Lung (tissue), 12 donors: ENCODE data around the gene PRSS33. TPM values are rescaled to one million over a fixed set of nuclear protein-coding genes. Genes with fewer than 3 reads are reported as not detected.

Experiments
- ATAC-seq: fragments of 200-7000 bp; cut with Tn5 transposase; one replicate; pipeline ENCODE4 v1.9.1; 2020; ENCODE audit warnings: moderate number of reproducible peaks; ENCODE audit not compliant: insufficient read depth, low FRiP score
- DNase-seq, 3 donors: peaks; one replicate each; pipeline ENCODE4 v3.0.0-alpha.2; 2013 to 2017
- H3K27ac ChIP-seq, 2 donors: one replicate each; pipeline ENCODE4 v1.5.1; 2013; ENCODE audit warnings: mild to moderate bottlenecking in 2 of 2, moderate library complexity in 2 of 2, control low read depth in 1 of 2, inconsistent platforms in 1 of 2, low read depth in 1 of 2, low read length in 1 of 2
- H3K27me3 ChIP-seq, 3 donors: one replicate each; pipeline ENCODE4 v1.5.1; 2013; ENCODE audit warnings: low read length in 2 of 3; ENCODE audit not compliant: control insufficient read depth in 3 of 3, insufficient read depth in 3 of 3
- H3K36me3 ChIP-seq, 4 donors: one replicate each; pipeline ENCODE4 v1.5.1; 2013; ENCODE audit warnings: low read length in 4 of 4, mild to moderate bottlenecking in 1 of 4, moderate library complexity in 1 of 4; ENCODE audit not compliant: control insufficient read depth in 4 of 4, insufficient read depth in 4 of 4
- H3K4me1 ChIP-seq, 5 donors: one replicate each; pipeline ENCODE4 v1.5.1; 2013; ENCODE audit warnings: low read length in 5 of 5, mild to moderate bottlenecking in 2 of 5, moderate library complexity in 1 of 5; ENCODE audit not compliant: control insufficient read depth in 5 of 5, insufficient read depth in 5 of 5
- H3K4me3 ChIP-seq: one replicate; pipeline ENCODE4 v1.5.1; 2013; ENCODE audit warnings: mild to moderate bottlenecking, control low read depth, moderate library complexity
- H3K9ac ChIP-seq, 2 donors: one replicate each; pipeline ENCODE4 v1.5.1; 2013; ENCODE audit warnings: low read length in 2 of 2, control low read depth in 1 of 2; ENCODE audit not compliant: insufficient read depth in 1 of 2
- H3K9me3 ChIP-seq, 4 donors: one replicate each; pipeline ENCODE4 v1.5.1; 2013; ENCODE audit warnings: low read length in 3 of 4, mild to moderate bottlenecking in 1 of 4, moderate library complexity in 1 of 4; ENCODE audit not compliant: control insufficient read depth in 4 of 4, insufficient read depth in 3 of 4
- CTCF ChIP-seq: IDR thresholded peaks from 2 replicates; pipeline ENCODE4 v1.5.1; 2012; ENCODE audit warnings: mild to moderate bottlenecking; ENCODE audit errors: control extremely low read depth, extremely low read depth
- WGBS, 2 donors: extraction: QIAGEN DNeasy Blood & Tissue Kit; methylation state at CpG; one replicate each; pipeline ENCODE4 v1.1.7; 2013; 5-methylcytosine and 5-hydroxymethylcytosine counted together
- polyA plus RNA-seq, 2 donors: library from polyadenylated mRNA; stranded (reverse); fragments of 200-250 nt; gene quantifications; one replicate each; pipeline ENCODE4 v1.2.1, GENCODE V29; 2013
- total RNA-seq, 2 donors: library from RNA; depleted of rRNA in 1 of 2; stranded (reverse); fragments of >200 nt in 1 of 2; gene quantifications; one replicate each; pipeline ENCODE4 v1.2.1, GENCODE V29; 2014 to 2021
- donor health status: control.
- donor health status: control.
- donor health status: Bipolar disorder and iron deficiency.
- donor health status: healthy.
- donor health status: DM: yes; HTN: yes; CAD: no.

PRSS33 gene
- total and polyA plus RNA-seq, 4 donors, result 0.08 to 0.12 TPM; not detected in 2

GRCh38 chr16:2769100-2769529 is 18.2 kb downstream of the PRSS33 start:
- no peak overlapping the region for H3K4me3 ChIP-seq
- no peak for TF ChIP-seq CTCF
- 84 to 87% methylated on average over 10 to 11 of the region's 11 CpGs for WGBS, 2 donors
- DNase-seq (no peak), ATAC-seq (no peak)
- H3K27me3 ChIP-seq, result no peaks in the 10 kb centered on the region
- H3K4me1 ChIP-seq, result peaks cover 0 to 4% (median 0%) of the 10 kb centered on the region in 5 donors
- H3K36me3 ChIP-seq, result peaks cover 44 to 91% (median 71%) of the 10 kb centered on the region in 4 donors
- H3K9me3 ChIP-seq, result peaks cover 0 to 2% (median 0%) of the 10 kb centered on the region in 4 donors
- H3K27ac ChIP-seq, result no peak overlapping the region
- no peak overlapping the region for H3K9ac ChIP-seq

- WGBS, 2 donors, result 87 to 88% methylated on average over 17 of the region's 17 CpGs
- DNase-seq, result no peak
These were observed 18.8 kb downstream of the PRSS33 start for GRCh38 chr16:2768403-2769089.

GRCh38 chr16:2767891-2768290 is 19.5 kb downstream of the PRSS33 start:
- DNase-seq, result no peak
- 76 to 81% methylated on average over 14 of the region's 14 CpGs for WGBS, 2 donors

More at GRCh38 chr16:2768403-2769089, 18.8 kb downstream of the PRSS33 start:
- H3K27ac ChIP-seq, result no peak overlapping the region
- no peaks in the 10 kb centered on the region for H3K27me3 ChIP-seq
- no peak for TF ChIP-seq CTCF
- H3K9ac ChIP-seq, result no peak overlapping the region
- no peak for ATAC-seq
- H3K4me1 ChIP-seq, result peaks cover 0 to 4% (median 0%) of the 10 kb centered on the region in 5 donors
- peaks cover 50 to 91% (median 74%) of the 10 kb centered on the region in 4 donors for H3K36me3 ChIP-seq
- H3K9me3 ChIP-seq, result peaks cover 0 to 2% (median under 1%) of the 10 kb centered on the region in 4 donors
- no peak overlapping the region for H3K4me3 ChIP-seq

More at GRCh38 chr16:2767891-2768290, 19.5 kb downstream of the PRSS33 start:
- no peak overlapping the region for H3K9ac ChIP-seq
- no peak overlapping the region for H3K27ac ChIP-seq
- H3K9me3 ChIP-seq, result peaks cover 0 to 2% (median under 1%) of the 10 kb centered on the region in 4 donors
- H3K4me1 ChIP-seq, result peaks cover 0 to 4% (median 0%) of the 10 kb centered on the region in 5 donors
- H3K27me3 ChIP-seq, result no peaks in the 10 kb centered on the region
- no peak for TF ChIP-seq CTCF
- peaks cover 57 to 92% (median 76%) of the 10 kb centered on the region in 4 donors for H3K36me3 ChIP-seq
- ATAC-seq, result no peak
- H3K4me3 ChIP-seq, result no peak overlapping the region
